Measurements from ENCODE around the gene NBAS.

- TF ChIP-seq, protein P1, sequence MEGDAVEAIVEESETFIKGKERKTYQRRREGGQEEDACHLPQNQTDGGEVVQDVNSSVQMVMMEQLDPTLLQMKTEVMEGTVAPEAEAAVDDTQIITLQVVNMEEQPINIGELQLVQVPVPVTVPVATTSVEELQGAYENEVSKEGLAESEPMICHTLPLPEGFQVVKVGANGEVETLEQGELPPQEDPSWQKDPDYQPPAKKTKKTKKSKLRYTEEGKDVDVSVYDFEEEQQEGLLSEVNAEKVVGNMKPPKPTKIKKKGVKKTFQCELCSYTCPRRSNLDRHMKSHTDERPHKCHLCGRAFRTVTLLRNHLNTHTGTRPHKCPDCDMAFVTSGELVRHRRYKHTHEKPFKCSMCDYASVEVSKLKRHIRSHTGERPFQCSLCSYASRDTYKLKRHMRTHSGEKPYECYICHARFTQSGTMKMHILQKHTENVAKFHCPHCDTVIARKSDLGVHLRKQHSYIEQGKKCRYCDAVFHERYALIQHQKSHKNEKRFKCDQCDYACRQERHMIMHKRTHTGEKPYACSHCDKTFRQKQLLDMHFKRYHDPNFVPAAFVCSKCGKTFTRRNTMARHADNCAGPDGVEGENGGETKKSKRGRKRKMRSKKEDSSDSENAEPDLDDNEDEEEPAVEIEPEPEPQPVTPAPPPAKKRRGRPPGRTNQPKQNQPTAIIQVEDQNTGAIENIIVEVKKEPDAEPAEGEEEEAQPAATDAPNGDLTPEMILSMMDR (IDR thresholded peaks at IDR 0.05) = no peak
- TF ChIP-seq POLR2AphosphoS5 (IDR thresholded peaks at IDR 0.05) = no peak
- TF ChIP-seq POLR2A (IDR thresholded peaks at IDR 0.05) = no peak
- no peak for TF ChIP-seq EP300 (IDR thresholded peaks at IDR 0.05)
Observed at GRCh38 chr2:15481000-15481399, 80.1 kb downstream of the NBAS start.
